Measurements from ENCODE around the gene IFT88. TPM values are rescaled to one million over a fixed set of nuclear protein-coding genes. Genes with fewer than 3 reads are reported as not detected.

The IFT88 gene
- polyA plus RNA-seq, 5 donors = 32.4 to 42.4 (median 34.1) TPM

Other genes starting within 250 kb of the IFT88 start
- gene CRYL1, start 41.3 kb upstream of the IFT88 start, polyA plus RNA-seq (ENCODE audit: insufficient read depth in 1 of 5, insufficient read length in 5 of 5, low replicate concordance in 1 of 5) = 10 to 100 TPM; 22.4 to 27.0 (median 24.9) TPM
- gene IL17D, start 136.5 kb downstream of the IFT88 start, polyA plus RNA-seq (ENCODE audit: insufficient read depth in 1 of 5, insufficient read length in 5 of 5, low replicate concordance in 1 of 5) = 10 to 100 TPM in 1 of 5 donors, 1 to 10 TPM in 4; 8.0 to 13.3 (median 9.1) TPM
- gene EEF1AKMT1, start 206.8 kb downstream of the IFT88 start, polyA plus RNA-seq (ENCODE audit: insufficient read depth in 1 of 5, insufficient read length in 5 of 5, low replicate concordance in 1 of 5) = 10 to 100 TPM; 12.9 to 16.9 (median 14.6) TPM

All from right lung (tissue), 5 donors.